B cell (primary cell): ENCODE data around the gene SOHLH1. TPM values are rescaled to one million over a fixed set of nuclear protein-coding genes. Genes with fewer than 3 reads are reported as not detected.

Experiments
- ATAC-seq: fragments of 200-7000 bp; cut with Tn5 transposase; one replicate; pipeline ENCODE4 v1.10.0; 2021; ENCODE audit warnings: low read depth, mild to moderate bottlenecking, moderate number of reproducible peaks, moderate library complexity
- CTCF ChIA-PET: fragments of 350-600 bp; sonication (Branson Sonifier 250); formaldehyde crosslinking; loops from one replicate; lab custom pipeline; 2021; ENCODE audit warnings: antibody characterized with exemption, inconsistent platforms; lab: Charles Lee
- POLR2A ChIA-PET: fragments of 350-600 bp; sonication (Branson Sonifier 250); formaldehyde crosslinking; loops from one replicate; lab custom pipeline; 2021; ENCODE audit warnings: antibody characterized with exemption; lab: Charles Lee
- DNase-seq: peaks from one replicate; pipeline ENCODE4 v3.0.0; 2013
- H2AFZ ChIP-seq: 2 replicates; pipeline ENCODE4 v1.6.1; 2012; ENCODE audit warnings: mild to moderate bottlenecking, low read depth, low read length; ENCODE audit not compliant: insufficient read depth, poor library complexity, severe bottlenecking
- H3K27ac ChIP-seq, 2 donors: 1 replicate in 1 of 2; 2 replicates in 1 of 2; pipeline ENCODE4 v1.5.1; 2012 to 2013; ENCODE audit warnings: low read length in 2 of 2, mild to moderate bottlenecking in 2 of 2, moderate library complexity in 1 of 2
- H3K27me3 ChIP-seq, 4 experiments: fragments of 200-600 bp in 1 of 4; sonication (generic) in 1 of 4; replicated peaks in 1 of 4; 1 replicate in 2 of 4; 2 replicates in 2 of 4; pipeline versions ENCODE4 v1.6.1 to v1.7.0; 2013 to 2016; ENCODE audit warnings: low read length in 3 of 4, mild to moderate bottlenecking in 2 of 4, mixed read lengths in 1 of 4, moderate library complexity in 1 of 4; ENCODE audit not compliant: insufficient read depth in 4 of 4, control insufficient read depth in 3 of 4; ENCODE audit errors: control extremely low read depth in 1 of 4
- H3K36me3 ChIP-seq, 2 experiments: replicated peaks in 1 of 2; 1 replicate in 1 of 2; 2 replicates in 1 of 2; pipeline versions ENCODE4 v1.6.1 to v1.7.1; 2013; ENCODE audit warnings: low read length in 1 of 2; ENCODE audit not compliant: insufficient read depth in 2 of 2, control insufficient read depth in 1 of 2; ENCODE audit errors: control extremely low read depth in 1 of 2, extremely low read depth in 1 of 2
- H3K4me1 ChIP-seq, 2 donors: fragments of 200-600 bp in 1 of 2; sonication (generic) in 1 of 2; 1 replicate in 1 of 2; 2 replicates in 1 of 2; pipeline versions ENCODE4 v1.5.1 to v1.6.1; 2013 to 2017; ENCODE audit warnings: low read length in 2 of 2; ENCODE audit not compliant: control insufficient read depth in 2 of 2, insufficient read depth in 2 of 2
- H3K4me2 ChIP-seq: replicated peaks from 2 replicates; pipeline ENCODE3; 2012; ENCODE audit warnings: mild to moderate bottlenecking, low read depth, low read length; ENCODE audit not compliant: poor library complexity, severe bottlenecking
- H3K4me3 ChIP-seq, 5 experiments: fragments of 200-600 bp in 1 of 5; sonication (generic) in 1 of 5; 1 replicate in 3 of 5; 2 replicates in 2 of 5; pipeline versions ENCODE4 v1.5.1 to v1.7.0; 2011 to 2016; ENCODE audit warnings: low read length in 4 of 5, mild to moderate bottlenecking in 4 of 5, low read depth in 2 of 5, control low read depth in 1 of 5, moderate library complexity in 1 of 5; ENCODE audit not compliant: insufficient read depth in 1 of 5; ENCODE audit errors: control extremely low read depth in 1 of 5, extremely low read depth in 1 of 5
- H3K79me2 ChIP-seq: fragments of 200-600 bp; sonication (generic); one replicate; pipeline ENCODE4 v1.6.0; 2016; ENCODE audit warnings: low read length; ENCODE audit not compliant: control insufficient read depth, insufficient read depth
- H3K9ac ChIP-seq: fragments of 200-600 bp; sonication (generic); 2 replicates; pipeline ENCODE4 v1.6.1; 2017; ENCODE audit warnings: mild to moderate bottlenecking, low read length, moderate library complexity
- H3K9me3 ChIP-seq, 3 donors: one replicate each; pipeline versions ENCODE4 v1.6.1 to v1.7.1; 2013; ENCODE audit warnings: low read length in 2 of 3; ENCODE audit not compliant: control insufficient read depth in 2 of 3, insufficient read depth in 1 of 3; ENCODE audit errors: control extremely low read depth in 1 of 3
- H4K20me1 ChIP-seq: 2 replicates; pipeline ENCODE4 v1.6.0; 2012; ENCODE audit warnings: mild to moderate bottlenecking, low read length; ENCODE audit not compliant: insufficient read depth, control insufficient read depth, poor library complexity, severe bottlenecking
- H3K27ac Mint-ChIP-seq: one replicate; pipeline ENCODE4 v1.8.0; 2021; ENCODE audit warnings: mixed read lengths
- H3K27me3 Mint-ChIP-seq: one replicate; pipeline ENCODE4 v1.8.0; 2021; ENCODE audit warnings: mixed read lengths
- H3K4me1 Mint-ChIP-seq: one replicate; pipeline ENCODE4 v1.8.0; 2021; ENCODE audit warnings: mixed read lengths
- H3K4me3 Mint-ChIP-seq: one replicate; pipeline ENCODE4 v1.8.0; 2021; ENCODE audit warnings: mixed read lengths
- H3K9me3 Mint-ChIP-seq: one replicate; pipeline ENCODE4 v1.8.0; 2022; ENCODE audit warnings: mixed read lengths; ENCODE audit not compliant: insufficient read depth
- EZH2 ChIP-seq: IDR thresholded peaks from 2 replicates; pipeline ENCODE4 v1.6.1; 2012; ENCODE audit warnings: borderline replicate concordance, low read depth, mild to moderate bottlenecking, moderate library complexity, low read length; ENCODE audit not compliant: insufficient read depth, poor library complexity, severe bottlenecking
- WGBS: methylation state at CpG from one replicate; pipeline ENCODE4 v1.1.5; 2013; ENCODE audit warnings: missing lambda C conversion rate; ENCODE audit not compliant: insufficient coverage; 5-methylcytosine and 5-hydroxymethylcytosine counted together
- intact Hi-C: fragments of 100-400 bp; cut with micrococcal nuclease; formaldehyde crosslinking; loops from one replicate; pipeline ENCODE4 v1.10.0; 2022
- polyA plus RNA-seq: library from polyadenylated mRNA; depleted of rRNA; stranded (reverse); fragments of >200 nt; gene quantifications from 2 replicates; pipeline ENCODE4 v1.2.3, GENCODE V29; 2012
- total RNA-seq, 2 donors: library from RNA; stranded (reverse); fragments of 120-200 nt in 1 of 2; gene quantifications; 1 replicate in 1 of 2; 2 replicates in 1 of 2; pipeline versions ENCODE4 v1.2.3 to v1.2.4, GENCODE V29; 2013 to 2022
- TF ChIP-seq, protein P1 (sequence below): fragments of 200-600 bp; IDR thresholded peaks from one replicate; pipeline ENCODE4 v1.8.0; 2022; ENCODE audit warnings: antibody characterized with exemption, mild to moderate bottlenecking

SOHLH1 gene
- total and polyA plus RNA-seq, 2 donors (not counting 1 experiment from before 2014, with no cell fraction given) = not detected

- intact Hi-C loops = no loop called here
- no peak overlapping the region for H3K9ac ChIP-seq
- H3K27ac ChIP-seq = no peak overlapping the region
- no peaks in the 10 kb centered on the region for H3K79me2 ChIP-seq
- Mint-ChIP-seq H3K27me3 (peaks cover 22% of the 10 kb centered on the region), H3K4me3 (no peak overlapping the region), H3K9me3 (no peaks in the 10 kb centered on the region), H3K4me1 (no peaks in the 10 kb centered on the region), H3K27ac (no peak overlapping the region)
- no peak for TF ChIP-seq EZH2
- TF ChIP-seq, protein P1, sequence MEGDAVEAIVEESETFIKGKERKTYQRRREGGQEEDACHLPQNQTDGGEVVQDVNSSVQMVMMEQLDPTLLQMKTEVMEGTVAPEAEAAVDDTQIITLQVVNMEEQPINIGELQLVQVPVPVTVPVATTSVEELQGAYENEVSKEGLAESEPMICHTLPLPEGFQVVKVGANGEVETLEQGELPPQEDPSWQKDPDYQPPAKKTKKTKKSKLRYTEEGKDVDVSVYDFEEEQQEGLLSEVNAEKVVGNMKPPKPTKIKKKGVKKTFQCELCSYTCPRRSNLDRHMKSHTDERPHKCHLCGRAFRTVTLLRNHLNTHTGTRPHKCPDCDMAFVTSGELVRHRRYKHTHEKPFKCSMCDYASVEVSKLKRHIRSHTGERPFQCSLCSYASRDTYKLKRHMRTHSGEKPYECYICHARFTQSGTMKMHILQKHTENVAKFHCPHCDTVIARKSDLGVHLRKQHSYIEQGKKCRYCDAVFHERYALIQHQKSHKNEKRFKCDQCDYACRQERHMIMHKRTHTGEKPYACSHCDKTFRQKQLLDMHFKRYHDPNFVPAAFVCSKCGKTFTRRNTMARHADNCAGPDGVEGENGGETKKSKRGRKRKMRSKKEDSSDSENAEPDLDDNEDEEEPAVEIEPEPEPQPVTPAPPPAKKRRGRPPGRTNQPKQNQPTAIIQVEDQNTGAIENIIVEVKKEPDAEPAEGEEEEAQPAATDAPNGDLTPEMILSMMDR = no peak
- H3K9me3 ChIP-seq = peaks cover 0 to 6% (median 0%) of the 10 kb centered on the region in 3 donors
- WGBS = 67% methylated on average over 15 of the region's 15 CpGs
- no peaks in the 10 kb centered on the region for H3K36me3 ChIP-seq
- peaks cover 0 to 20% (median 2%) of the 10 kb centered on the region in 4 experiments for H3K27me3 ChIP-seq
- H4K20me1 ChIP-seq = no peaks in the 10 kb centered on the region
- POLR2A ChIA-PET = no interaction called here
- no peak overlapping the region for H3K4me3 ChIP-seq
- H3K4me2 ChIP-seq = no peak overlapping the region
- H2AFZ ChIP-seq = no peak overlapping the region
- CTCF ChIA-PET = no interaction called here
- DNase-seq = no peak
- ATAC-seq = no peak
- no peaks in the 10 kb centered on the region for H3K4me1 ChIP-seq
These were observed 19.3 kb upstream of the SOHLH1 start for GRCh38 chr9:135718616-135719015.

- Histone ChIP-seq H3K27me3 (peaks cover 0 to 31% (median 3%) of the 10 kb centered on the region in 4 experiments), H3K79me2 (no peaks in the 10 kb centered on the region), H3K9me3 (peaks cover 0 to 6% (median 0%) of the 10 kb centered on the region in 3 donors), H3K4me1 (no peaks in the 10 kb centered on the region), H4K20me1 (no peaks in the 10 kb centered on the region), H2AFZ (no peak overlapping the region), H3K4me2 (no peak overlapping the region), H3K27ac (no peak overlapping the region), H3K36me3 (no peaks in the 10 kb centered on the region), H3K4me3 (no peak overlapping the region), H3K9ac (no peak overlapping the region)
- Mint-ChIP-seq H3K27ac (no peak overlapping the region), H3K9me3 (no peaks in the 10 kb centered on the region), H3K4me1 (no peaks in the 10 kb centered on the region), H3K27me3 (peaks cover 25% of the 10 kb centered on the region), H3K4me3 (no peak overlapping the region)
- intact Hi-C loops = no loop called here
- ChIA-PET POLR2A (no interaction called here), CTCF (no interaction called here)
- DNase-seq (no peak), ATAC-seq (no peak)
- WGBS = 87% methylated on average over 11 of the region's 13 CpGs
- TF ChIP-seq, protein P1 = no peak
- no peak for TF ChIP-seq EZH2
These were observed 18.1 kb upstream of the SOHLH1 start for GRCh38 chr9:135717410-135717809.
